Trophoblast cell (in vitro differentiated cells and primary cell): ENCODE measurements around the gene ADGRL1.
A peak's percentile ranks its signal among the peaks of the same experiment; 100 is the strongest.

Source experiments
- DNase-seq, 2 donors: peaks; one replicate each; pipeline ENCODE4 v3.0.0-alpha.2; 2016
- H2AFZ ChIP-seq: 2 replicates; pipeline ENCODE4 v1.6.1; 2013; ENCODE audit warnings: low read length, moderate library complexity, mild to moderate bottlenecking; ENCODE audit not compliant: insufficient read depth, poor library complexity
- H2AK5ac ChIP-seq: 2 replicates; pipeline ENCODE4 v1.6.1; 2013; ENCODE audit warnings: mild to moderate bottlenecking, low read length
- H2BK120ac ChIP-seq: 2 replicates; pipeline ENCODE4 v1.6.1; 2013; ENCODE audit warnings: low read length, mild to moderate bottlenecking, moderate library complexity; ENCODE audit not compliant: insufficient read depth, poor library complexity
- H2BK12ac ChIP-seq: 2 replicates; pipeline ENCODE4 v1.6.1; 2013; ENCODE audit warnings: mild to moderate bottlenecking, low read length, moderate library complexity
- H2BK5ac ChIP-seq: 2 replicates; pipeline ENCODE4 v1.6.1; 2013; ENCODE audit warnings: low read length, low read depth, moderate library complexity, mild to moderate bottlenecking; ENCODE audit not compliant: poor library complexity
- H3K14ac ChIP-seq: 2 replicates; pipeline ENCODE4 v1.6.1; 2013; ENCODE audit warnings: mild to moderate bottlenecking, low read length
- H3K18ac ChIP-seq: 2 replicates; pipeline ENCODE4 v1.6.1; 2013; ENCODE audit warnings: mild to moderate bottlenecking, low read length
- H3K23ac ChIP-seq: 2 replicates; pipeline ENCODE4 v1.6.1; 2013; ENCODE audit warnings: low read length
- H3K27ac ChIP-seq: 2 replicates; pipeline ENCODE4 v1.5.1; 2013; ENCODE audit warnings: low read depth, mild to moderate bottlenecking, inconsistent platforms, low read length, moderate library complexity
- H3K27me3 ChIP-seq: 2 replicates; pipeline ENCODE4 v1.6.1; 2013; ENCODE audit warnings: inconsistent platforms, mild to moderate bottlenecking, low read length, moderate library complexity; ENCODE audit not compliant: insufficient read depth
- H3K36me3 ChIP-seq, 2 experiments: 1 replicate in 1 of 2; 2 replicates in 1 of 2; pipeline ENCODE4 v1.6.1; 2013; ENCODE audit warnings: low read length in 2 of 2, mild to moderate bottlenecking in 2 of 2, moderate library complexity in 1 of 2; ENCODE audit not compliant: insufficient read depth in 2 of 2, control insufficient read depth in 1 of 2
- H3K4ac ChIP-seq: 2 replicates; pipeline ENCODE4 v1.6.1; 2013; ENCODE audit warnings: low read depth, mild to moderate bottlenecking, low read length, moderate library complexity
- H3K4me1 ChIP-seq, 2 experiments: 1 replicate in 1 of 2; 2 replicates in 1 of 2; pipeline ENCODE4 v1.6.1; 2013; ENCODE audit warnings: low read length in 2 of 2, mild to moderate bottlenecking in 2 of 2, moderate library complexity in 1 of 2; ENCODE audit not compliant: insufficient read depth in 2 of 2, control insufficient read depth in 1 of 2
- H3K4me2 ChIP-seq: 2 replicates; pipeline ENCODE4 v1.6.1; 2013; ENCODE audit warnings: inconsistent platforms, mild to moderate bottlenecking, low read length, moderate library complexity
- H3K4me3 ChIP-seq: 2 replicates; pipeline ENCODE4 v1.5.1; 2013; ENCODE audit warnings: mild to moderate bottlenecking, low read depth, low read length, inconsistent platforms
- H3K79me1 ChIP-seq: one replicate; pipeline ENCODE4 v1.6.1; 2013; ENCODE audit warnings: low read length
- H3K79me2 ChIP-seq: 2 replicates; pipeline ENCODE4 v1.6.1; 2013; ENCODE audit warnings: low read length, mild to moderate bottlenecking; ENCODE audit not compliant: control insufficient read depth, insufficient read depth, poor library complexity
- H3K9ac ChIP-seq: 2 replicates; pipeline ENCODE4 v1.6.1; 2013; ENCODE audit warnings: mild to moderate bottlenecking, low read length
- H3K9me3 ChIP-seq: 2 replicates; pipeline ENCODE4 v1.6.1; 2013; ENCODE audit warnings: low read depth, mild to moderate bottlenecking, control low read depth, inconsistent platforms, low read length; ENCODE audit not compliant: insufficient read depth
- H4K12ac ChIP-seq: 2 replicates; pipeline ENCODE4 v1.6.1; 2013; ENCODE audit warnings: low read depth, mild to moderate bottlenecking, low read length, moderate library complexity
- H4K8ac ChIP-seq: 2 replicates; pipeline ENCODE4 v1.6.1; 2013; ENCODE audit warnings: low read depth, mild to moderate bottlenecking, low read length, moderate library complexity
- H4K91ac ChIP-seq: one replicate; pipeline ENCODE4 v1.6.1; 2013; ENCODE audit warnings: low read depth, mild to moderate bottlenecking, low read length, moderate library complexity
- WGBS: extraction: QIAGEN DNeasy Blood & Tissue Kit; methylation state at CpG from one replicate; pipeline ENCODE4 v1.1.7; 2013; ENCODE audit warnings: missing lambda C conversion rate; ENCODE audit not compliant: insufficient read length, insufficient coverage; ENCODE audit errors: extremely low coverage; 5-methylcytosine and 5-hydroxymethylcytosine counted together

Gene ADGRL1

DNA sequence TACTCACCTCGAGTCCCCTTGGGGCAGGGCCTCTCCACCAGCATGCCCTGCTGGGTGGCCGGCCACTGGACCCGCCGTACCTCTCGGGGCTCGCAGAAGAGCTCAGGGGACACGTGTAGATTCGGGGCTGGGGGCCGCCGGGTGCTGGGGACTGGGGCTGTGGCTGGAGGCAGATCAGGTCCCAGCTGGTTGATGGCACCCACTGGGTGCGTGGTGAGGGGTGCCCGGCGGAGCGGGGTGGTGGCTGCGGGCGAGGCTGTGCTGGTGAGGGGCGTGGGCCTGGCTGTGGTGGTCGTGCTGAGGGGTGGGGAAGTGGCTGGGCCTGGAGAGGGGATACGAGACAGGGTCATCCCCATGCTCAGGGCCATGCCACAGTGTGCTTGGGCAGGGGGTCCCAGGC lies 44.7 kb downstream of the ADGRL1 start:
- DNase-seq: no peak
- no peak overlapping the region for H4K8ac ChIP-seq

DNA sequence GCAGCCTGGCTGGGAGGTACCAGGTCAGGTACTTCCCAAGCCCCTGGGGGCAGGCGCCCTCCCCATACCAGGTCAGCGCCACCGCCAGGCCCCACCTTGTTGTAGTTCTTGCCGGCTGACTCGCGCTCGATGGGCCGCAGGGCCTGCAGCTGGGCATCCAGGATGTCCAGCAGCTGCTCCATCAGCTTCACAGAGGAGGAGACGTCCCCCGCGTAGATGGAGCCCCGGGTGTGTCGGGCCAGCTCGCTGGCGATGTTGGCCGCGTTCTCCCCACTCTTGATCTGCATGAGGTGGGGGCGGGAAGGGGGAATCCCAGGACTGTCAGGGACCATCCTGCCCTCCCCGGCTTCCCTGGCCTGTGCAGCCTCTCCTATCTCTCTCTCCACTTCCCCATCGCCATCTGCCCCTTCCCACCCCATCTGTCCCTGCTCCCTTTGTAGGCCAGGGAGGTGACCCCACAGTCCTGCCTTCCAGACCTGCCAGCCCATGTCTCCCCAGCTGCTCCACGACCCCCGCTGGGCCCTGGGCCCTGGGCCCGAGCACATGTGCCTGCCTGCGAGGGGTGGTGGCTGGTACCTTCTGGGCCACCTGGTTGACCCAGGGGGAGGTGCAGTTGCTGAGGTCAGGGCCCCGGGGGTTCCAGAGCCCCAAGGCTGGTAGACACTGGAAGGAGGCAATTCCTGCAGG lies 45.8 kb downstream of the ADGRL1 start:
- Histone ChIP-seq H3K18ac (no peak overlapping the region), H3K79me1 (no peaks in the 10 kb centered on the region), H4K8ac (no peak overlapping the region), H3K27me3 (no peaks in the 10 kb centered on the region), H4K12ac (no peak overlapping the region), H2AK5ac (no peak overlapping the region), H3K9ac (no peak overlapping the region), H3K4me3 (no peak overlapping the region), H3K79me2 (no peaks in the 10 kb centered on the region), H2BK5ac (no peak overlapping the region), H3K36me3 (peaks cover 13 to 23% of the 10 kb centered on the region in 2 experiments), H3K23ac (no peak overlapping the region), H2AFZ (no peak overlapping the region), H3K14ac (no peak overlapping the region), H2BK12ac (no peak overlapping the region), H3K4me1 (no peaks in the 10 kb centered on the region), H3K4me2 (no peak overlapping the region), H3K4ac (no peak overlapping the region), H3K9me3 (peaks cover 3% of the 10 kb centered on the region), H2BK120ac (no peak overlapping the region), H4K91ac (no peak overlapping the region), H3K27ac (no peak overlapping the region)
- no CpG with 5 or more reads among the region's 25 CpGs for WGBS
- DNase-seq: no peak

More for the DNA sequence above, 44.7 kb downstream of the ADGRL1 start:
- peaks cover 13 to 23% of the 10 kb centered on the region in 2 experiments for H3K36me3 ChIP-seq
- no peak overlapping the region for H3K4me3 ChIP-seq
- no peak overlapping the region for H2AFZ ChIP-seq
- no peak overlapping the region for H3K27ac ChIP-seq
- H3K79me1 ChIP-seq: no peaks in the 10 kb centered on the region
- no peak overlapping the region for H3K9ac ChIP-seq
- H3K9me3 ChIP-seq: peaks cover 3% of the 10 kb centered on the region
- no peak overlapping the region for H4K12ac ChIP-seq
- H3K4me2 ChIP-seq: no peak overlapping the region
- no peak overlapping the region for H3K4ac ChIP-seq
- no peak overlapping the region for H3K18ac ChIP-seq
- H3K4me1 ChIP-seq: no peaks in the 10 kb centered on the region
- no peak overlapping the region for H2BK12ac ChIP-seq
- no peak overlapping the region for H4K91ac ChIP-seq
- H3K27me3 ChIP-seq: no peaks in the 10 kb centered on the region
- H2BK120ac ChIP-seq: no peak overlapping the region
- no peak overlapping the region for H2BK5ac ChIP-seq
- H3K79me2 ChIP-seq: no peaks in the 10 kb centered on the region
- H2AK5ac ChIP-seq: no peak overlapping the region
- WGBS: no CpG with 5 or more reads among the region's 19 CpGs
- H3K14ac ChIP-seq: no peak overlapping the region
- H3K23ac ChIP-seq: no peak overlapping the region

DNA sequence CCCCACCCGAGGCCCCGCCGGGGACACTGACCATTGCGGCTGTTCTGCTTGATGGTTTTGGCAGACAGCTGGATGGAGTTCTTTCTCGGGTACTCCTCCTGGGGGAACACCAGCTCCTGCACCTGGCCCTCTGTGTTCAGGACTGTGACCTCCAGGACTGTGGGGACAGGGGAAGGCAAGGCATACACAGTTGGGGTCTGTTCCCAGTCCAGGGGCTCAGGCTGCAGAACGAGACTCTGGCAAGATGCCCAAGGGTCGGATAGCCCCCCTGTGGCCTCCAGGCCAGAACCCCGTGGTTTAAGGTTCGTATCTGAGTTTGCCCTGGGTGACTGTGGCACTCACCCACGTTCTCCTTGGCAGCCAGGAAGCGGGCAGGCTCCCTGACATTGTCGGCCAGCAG lies 46.9 kb downstream of the ADGRL1 start:
- Histone ChIP-seq H3K23ac (no peak overlapping the region), H2AFZ (no peak overlapping the region), H4K91ac (no peak overlapping the region), H3K9me3 (peaks cover 3% of the 10 kb centered on the region), H3K27ac (no peak overlapping the region), H4K8ac (no peak overlapping the region), H2BK120ac (no peak overlapping the region), H3K4me1 (no peaks in the 10 kb centered on the region), H3K4me3 (peak overlapping the region; percentile 2), H3K36me3 (peaks cover 13 to 23% of the 10 kb centered on the region in 2 experiments), H3K27me3 (no peaks in the 10 kb centered on the region), H3K4me2 (no peak overlapping the region), H2BK5ac (no peak overlapping the region), H3K79me1 (no peaks in the 10 kb centered on the region), H3K4ac (no peak overlapping the region), H2BK12ac (no peak overlapping the region), H3K79me2 (no peaks in the 10 kb centered on the region), H3K14ac (no peak overlapping the region), H2AK5ac (no peak overlapping the region), H4K12ac (no peak overlapping the region), H3K9ac (no peak overlapping the region), H3K18ac (no peak overlapping the region)
- no peak for DNase-seq
- no CpG with 5 or more reads among the region's 12 CpGs for WGBS

DNA sequence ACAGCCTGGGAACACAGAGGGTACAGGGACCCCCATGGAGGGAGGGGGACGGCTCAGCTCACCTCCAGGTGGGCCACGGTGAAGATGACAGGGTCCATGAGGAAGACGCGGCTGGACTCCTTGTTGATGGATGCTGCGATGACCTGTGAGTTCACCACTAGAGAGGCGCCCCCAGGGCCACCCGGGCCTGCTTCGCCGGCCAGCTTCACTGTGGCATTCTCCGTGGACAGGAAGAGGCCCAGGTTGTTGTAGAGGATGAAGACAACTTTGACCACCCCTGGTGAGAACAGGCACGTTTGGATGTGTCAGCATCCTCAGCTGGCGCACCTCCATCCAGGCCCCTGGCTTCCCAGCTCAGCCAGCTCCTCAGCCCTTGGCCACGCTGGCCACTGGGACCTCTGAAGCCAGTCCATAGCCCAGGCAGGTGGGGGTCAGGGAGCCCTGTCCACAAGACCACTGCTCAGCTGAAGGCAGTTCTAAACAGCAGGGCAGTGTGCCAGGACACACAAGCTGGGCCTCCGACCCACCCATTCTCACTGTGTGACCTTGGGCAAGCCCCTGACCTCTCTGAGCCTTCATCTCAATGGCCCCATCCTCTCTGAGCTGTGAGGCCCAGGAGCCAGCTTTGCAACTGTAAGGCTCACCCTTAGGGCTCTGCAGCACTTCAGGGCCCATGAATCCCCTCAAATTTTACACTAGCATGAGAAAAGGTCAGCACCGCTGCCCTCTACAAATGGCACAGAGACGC lies 47.5 kb downstream of the ADGRL1 start:
- H2AFZ ChIP-seq: no peak overlapping the region
- no peak overlapping the region for H3K27ac ChIP-seq
- no peaks in the 10 kb centered on the region for H3K79me2 ChIP-seq
- no peak overlapping the region for H3K14ac ChIP-seq
- no peaks in the 10 kb centered on the region for H3K27me3 ChIP-seq
- H3K23ac ChIP-seq: no peak overlapping the region
- H3K36me3 ChIP-seq: peaks cover 13 to 23% of the 10 kb centered on the region in 2 experiments
- no peak overlapping the region for H2BK120ac ChIP-seq
- DNase-seq: no peak
- H3K18ac ChIP-seq: no peak overlapping the region
- peaks cover 3% of the 10 kb centered on the region for H3K9me3 ChIP-seq
- no peak overlapping the region for H3K9ac ChIP-seq
- no peak overlapping the region for H3K4me2 ChIP-seq
- no peaks in the 10 kb centered on the region for H3K79me1 ChIP-seq
- H2AK5ac ChIP-seq: no peak overlapping the region
- no peak overlapping the region for H2BK5ac ChIP-seq
- H4K8ac ChIP-seq: no peak overlapping the region
- H4K91ac ChIP-seq: no peak overlapping the region
- no peak overlapping the region for H2BK12ac ChIP-seq
- no peak overlapping the region for H4K12ac ChIP-seq
- WGBS: no CpG with 5 or more reads among the region's 16 CpGs
- no peak overlapping the region for H3K4me3 ChIP-seq
- H3K4ac ChIP-seq: no peak overlapping the region
- no peaks in the 10 kb centered on the region for H3K4me1 ChIP-seq
